ENCODE data around the gene KIF3B. TPM values are rescaled to one million over a fixed set of nuclear protein-coding genes. Genes with fewer than 3 reads are reported as not detected.
"Not testable (repeated sequence)": the region's sequence is repeated elsewhere in the genome, so short reads cannot be mapped to it uniquely, and the experiment has no call there.

The KIF3B gene
- total RNA-seq, 1 experiment from 2014 or later: 19.6 TPM

DNA sequence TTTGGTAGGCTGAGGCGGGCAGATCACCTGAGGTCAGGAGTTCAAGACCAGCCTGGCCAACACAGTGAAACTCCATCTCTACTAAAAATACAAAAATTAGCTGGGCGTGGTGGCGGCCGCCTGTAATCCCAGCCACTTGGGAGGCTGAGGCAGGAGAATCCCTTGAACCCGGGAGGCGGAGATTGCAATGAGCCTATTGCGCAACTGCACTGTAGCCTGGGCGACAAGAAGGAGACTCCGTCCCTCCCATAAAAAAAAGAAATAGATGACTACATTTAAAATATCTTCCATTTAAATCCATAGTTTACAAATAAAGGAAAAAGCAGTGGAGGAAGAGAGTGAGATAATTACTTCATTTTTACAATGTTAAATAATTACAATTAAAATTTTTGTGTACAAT lies 102.6 kb downstream of the KIF3B start:
- H3K27ac ChIP-seq; H3K9me3 ChIP-seq (replicated peaks): not testable (repeated sequence)
- peaks cover 19% of the 10 kb centered on the region for H3K36me3 ChIP-seq

GRCh38 chr20:32380745-32381144 lies 103.3 kb downstream of the KIF3B start:
- H3K27ac ChIP-seq: no peak overlapping the region
- no peaks in the 10 kb centered on the region for H3K9me3 ChIP-seq (replicated peaks)
- DNase-seq: no peak
- no peaks in the 10 kb centered on the region for H3K27me3 ChIP-seq
- peaks cover 19% of the 10 kb centered on the region for H3K36me3 ChIP-seq
- no peak overlapping the region for H3K4me3 ChIP-seq
- H3K4me1 ChIP-seq: no peaks in the 10 kb centered on the region

More for the DNA sequence above, 102.6 kb downstream of the KIF3B start:
- not testable (repeated sequence) for DNase-seq, H3K4me1 ChIP-seq, H3K27me3 ChIP-seq, H3K4me3 ChIP-seq

- peaks cover 22% of the 10 kb centered on the region for H3K36me3 ChIP-seq
- no peaks in the 10 kb centered on the region for H3K27me3 ChIP-seq
- H3K9me3 ChIP-seq (replicated peaks): no peaks in the 10 kb centered on the region
- H3K4me3 ChIP-seq: no peak overlapping the region
- no peaks in the 10 kb centered on the region for H3K4me1 ChIP-seq
- DNase-seq: no peak
- no peak overlapping the region for H3K27ac ChIP-seq
Observed at GRCh38 chr20:32382102-32382950, 104.9 kb downstream of the KIF3B start.

DNA sequence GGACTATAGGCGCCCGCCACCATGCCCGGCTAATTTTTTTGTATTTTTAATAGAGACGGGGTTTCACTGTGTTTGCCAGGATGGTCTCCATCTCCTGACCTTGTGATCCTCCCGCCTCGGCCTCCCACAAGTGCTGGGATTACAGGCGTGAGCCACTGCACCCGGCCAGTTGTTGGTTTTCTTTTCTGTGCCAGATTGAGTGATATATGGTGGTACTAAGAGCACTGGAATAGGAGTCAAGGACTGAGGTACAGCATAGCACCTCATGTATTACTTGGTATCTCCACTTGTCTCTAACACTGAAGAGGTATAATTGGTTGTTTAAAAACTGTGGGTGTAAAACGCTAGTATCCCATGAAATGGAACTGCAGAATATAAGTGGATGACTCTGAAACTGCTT lies 106.0 kb downstream of the KIF3B start:
- H3K27me3 ChIP-seq; H3K27ac ChIP-seq; H3K4me3 ChIP-seq; DNase-seq; H3K9me3 ChIP-seq (replicated peaks); H3K4me1 ChIP-seq: not testable (repeated sequence)
- H3K36me3 ChIP-seq: peaks cover 24% of the 10 kb centered on the region

Other genes with a start within 250 kb of the KIF3B start
- gene HCK, start 225.4 kb upstream of the KIF3B start, total RNA-seq (2014; rRNA removed; shearing (Covaris generic)): not detected in 2 replicates
- 40.0 and 42.6 TPM in 2 replicates for gene TM9SF4, start 167.9 kb upstream of the KIF3B start, total RNA-seq (2014; rRNA removed; shearing (Covaris generic))
- gene PLAGL2, start 69.9 kb upstream of the KIF3B start, total RNA-seq (2014; rRNA removed; shearing (Covaris generic)): 19.7 and 21.5 TPM in 2 replicates
- gene POFUT1, start 69.8 kb upstream of the KIF3B start, total RNA-seq (2014; rRNA removed; shearing (Covaris generic)): 63.0 and 66.6 TPM in 2 replicates
- gene ASXL1, start 80.7 kb downstream of the KIF3B start, total RNA-seq (2014; rRNA removed; shearing (Covaris generic)): 54.4 and 56.0 TPM in 2 replicates